ENCODE data around the gene SERPINA4. TPM values are rescaled to one million over a fixed set of nuclear protein-coding genes. Genes with fewer than 3 reads are reported as not detected.

Gene SERPINA4
- total and polyA plus RNA-seq, 4 donors: 0.18 TPM; not detected in 3

GRCh38 chr14:94598816-94599655, 37.8 kb downstream of the SERPINA4 start:
- Histone ChIP-seq H3K27ac (ENCODE audit: low read depth in 1 of 2, low read length in 1 of 2) (peak overlapping the region in 1 of 2 donors; percentile 23), H3K4me3 (no peak overlapping the region), H3K4me1 (ENCODE audit: control insufficient read depth in 5 of 5, insufficient read depth in 5 of 5, low read length in 5 of 5) (peaks cover 0 to 36% (median 11%) of the 10 kb centered on the region in 5 donors), H3K9ac (ENCODE audit: insufficient read depth in 1 of 2, low read length in 2 of 2) (no peak overlapping the region), H3K9me3 (ENCODE audit: control insufficient read depth in 4 of 4, insufficient read depth in 3 of 4, low read length in 3 of 4) (no peaks in the 10 kb centered on the region), H3K36me3 (ENCODE audit: control insufficient read depth in 4 of 4, insufficient read depth in 4 of 4, low read length in 4 of 4) (no peaks in the 10 kb centered on the region), H3K27me3 (ENCODE audit: control insufficient read depth in 3 of 3, insufficient read depth in 3 of 3, low read length in 2 of 3) (no peaks in the 10 kb centered on the region)
- ATAC-seq (ENCODE audit: insufficient read depth, low FRiP score) (peak; percentile 75), DNase-seq (peak; percentile 61 to 84 (median 63))
- TF ChIP-seq CTCF (IDR thresholded peaks at IDR 0.05; ENCODE audit: control extremely low read depth, extremely low read depth): no peak
- WGBS, 2 donors: 55 to 71% methylated on average over 11 of the region's 11 CpGs

GRCh38 chr14:94599656-94600004, 38.4 kb downstream of the SERPINA4 start:
- TF ChIP-seq CTCF (IDR thresholded peaks at IDR 0.05; ENCODE audit: control extremely low read depth, extremely low read depth): no peak
- H3K4me1 ChIP-seq (ENCODE audit: control insufficient read depth in 5 of 5, insufficient read depth in 5 of 5, low read length in 5 of 5): peaks cover 0 to 42% (median 11%) of the 10 kb centered on the region in 5 donors
- DNase-seq (no peak), ATAC-seq (ENCODE audit: insufficient read depth, low FRiP score) (no peak)
- H3K4me3 ChIP-seq: no peak overlapping the region
- H3K27ac ChIP-seq (ENCODE audit: low read depth in 1 of 2, low read length in 1 of 2): peak overlapping the region in 1 of 2 donors; percentile 23
- no peaks in the 10 kb centered on the region for H3K36me3 ChIP-seq (ENCODE audit: control insufficient read depth in 4 of 4, insufficient read depth in 4 of 4, low read length in 4 of 4)
- WGBS, 2 donors: 22 to 31% methylated on average over 3 of the region's 3 CpGs
- no peaks in the 10 kb centered on the region for H3K9me3 ChIP-seq (ENCODE audit: control insufficient read depth in 4 of 4, insufficient read depth in 3 of 4, low read length in 3 of 4)
- H3K27me3 ChIP-seq (ENCODE audit: control insufficient read depth in 3 of 3, insufficient read depth in 3 of 3, low read length in 2 of 3): no peaks in the 10 kb centered on the region
- no peak overlapping the region for H3K9ac ChIP-seq (ENCODE audit: insufficient read depth in 1 of 2, low read length in 2 of 2)

GRCh38 chr14:94600148-94600545, 38.9 kb downstream of the SERPINA4 start:
- TF ChIP-seq CTCF (IDR thresholded peaks at IDR 0.05; ENCODE audit: control extremely low read depth, extremely low read depth): no peak
- Histone ChIP-seq H3K36me3 (ENCODE audit: control insufficient read depth in 4 of 4, insufficient read depth in 4 of 4, low read length in 4 of 4) (no peaks in the 10 kb centered on the region), H3K27me3 (ENCODE audit: control insufficient read depth in 3 of 3, insufficient read depth in 3 of 3, low read length in 2 of 3) (no peaks in the 10 kb centered on the region), H3K9ac (ENCODE audit: insufficient read depth in 1 of 2, low read length in 2 of 2) (no peak overlapping the region), H3K27ac (ENCODE audit: low read depth in 1 of 2, low read length in 1 of 2) (peak overlapping the region in 1 of 2 donors; percentile 2), H3K4me3 (no peak overlapping the region), H3K9me3 (ENCODE audit: control insufficient read depth in 4 of 4, insufficient read depth in 3 of 4, low read length in 3 of 4) (no peaks in the 10 kb centered on the region), H3K4me1 (ENCODE audit: control insufficient read depth in 5 of 5, insufficient read depth in 5 of 5, low read length in 5 of 5) (peaks cover 0 to 47% (median 11%) of the 10 kb centered on the region in 5 donors)
- ATAC-seq (ENCODE audit: insufficient read depth, low FRiP score): no peak
- WGBS, 2 donors: 81 to 85% methylated on average over 11 of the region's 11 CpGs
- no peak for DNase-seq

Data from lung (tissue), 12 donors.